HUES64 (cell line): ENCODE results near the gene NID2.

Experiments
- H3K27ac ChIP-seq: 2 replicates; pipeline ENCODE4 v1.7.0; 2013; ENCODE audit warnings: low read depth, low read length, inconsistent platforms
- H3K27me3 ChIP-seq: 2 replicates; pipeline ENCODE4 v1.6.1; 2013; ENCODE audit warnings: mild to moderate bottlenecking, low read length; ENCODE audit not compliant: insufficient read depth
- H3K36me3 ChIP-seq: 2 replicates; pipeline ENCODE4 v1.6.1; 2013; ENCODE audit warnings: mild to moderate bottlenecking, low read length; ENCODE audit not compliant: insufficient read depth
- H3K4me1 ChIP-seq: 2 replicates; pipeline ENCODE4 v1.6.1; 2013; ENCODE audit warnings: mild to moderate bottlenecking, low read length, moderate library complexity; ENCODE audit not compliant: insufficient read depth
- H3K4me3 ChIP-seq: 2 replicates; pipeline ENCODE4 v1.5.1; 2013; ENCODE audit warnings: mild to moderate bottlenecking, low read length, moderate library complexity
- H3K9ac ChIP-seq: 2 replicates; pipeline ENCODE4 v1.6.1; 2013; ENCODE audit warnings: mild to moderate bottlenecking, low read depth, low read length
- H3K9me3 ChIP-seq: 2 replicates; pipeline ENCODE4 v1.6.1; 2013; ENCODE audit warnings: low read depth, low read length; ENCODE audit not compliant: insufficient read depth
- WGBS: fragments of 150-250, 120-280 bp; methylation state at CpG from one replicate; pipeline ENCODE4 v1.1.7; 2013; ENCODE audit warnings: missing lambda C conversion rate; 5-methylcytosine and 5-hydroxymethylcytosine counted together

The NID2 gene

GRCh38 chr14:51972566-51972965 lies 96.3 kb downstream of the NID2 start:
- Histone ChIP-seq H3K4me3 (no peak overlapping the region), H3K9ac (no peak overlapping the region), H3K9me3 (no peaks in the 10 kb centered on the region), H3K4me1 (no peaks in the 10 kb centered on the region), H3K36me3 (no peaks in the 10 kb centered on the region), H3K27ac (no peak overlapping the region), H3K27me3 (no peaks in the 10 kb centered on the region)
- 94% methylated on average over 7 of the region's 7 CpGs for WGBS

DNA sequence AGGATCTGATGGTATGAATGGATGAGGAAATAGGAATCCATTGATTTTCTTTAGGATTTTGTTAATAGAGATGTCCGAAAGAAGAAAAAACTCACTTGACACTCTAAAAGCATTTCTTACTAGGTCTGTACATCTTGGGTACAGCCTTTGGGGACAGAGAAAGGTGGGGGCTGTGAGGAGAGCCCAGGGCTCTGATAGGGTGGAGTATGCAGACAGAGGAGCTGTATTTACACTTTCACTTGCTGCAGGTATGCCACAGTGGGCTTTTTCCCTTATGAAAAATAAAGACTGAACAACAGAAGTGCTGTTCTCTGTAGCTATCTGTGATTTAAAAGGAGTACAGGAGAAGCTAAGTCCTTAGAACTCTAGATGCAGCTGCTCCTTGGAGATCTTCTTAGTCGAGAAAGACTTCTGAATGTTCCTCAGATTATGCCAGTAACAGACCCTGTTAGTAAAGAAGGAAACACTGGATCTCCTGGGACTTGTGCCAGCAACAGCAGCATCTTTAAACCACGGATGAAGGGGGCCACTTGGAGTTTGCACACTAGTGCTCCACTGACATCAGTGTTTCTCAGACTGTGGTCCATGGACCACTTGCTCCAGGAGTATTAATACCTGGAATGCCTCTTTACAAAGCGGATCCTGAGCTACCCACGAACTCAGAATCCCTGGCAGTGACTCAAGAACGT lies 98.9 kb downstream of the NID2 start:
- Histone ChIP-seq H3K4me3 (no peak overlapping the region), H3K27ac (no peak overlapping the region), H3K4me1 (no peaks in the 10 kb centered on the region), H3K36me3 (no peaks in the 10 kb centered on the region), H3K9ac (no peak overlapping the region), H3K27me3 (no peaks in the 10 kb centered on the region), H3K9me3 (no peaks in the 10 kb centered on the region)
- 91% methylated on average over 5 of the region's 6 CpGs for WGBS

GRCh38 chr14:51967521-51967920 lies 101.3 kb downstream of the NID2 start:
- H3K9me3 ChIP-seq: no peaks in the 10 kb centered on the region
- peaks cover 5% of the 10 kb centered on the region; the same call in 1 of the 2 replicates for H3K4me1 ChIP-seq
- no peak overlapping the region for H3K9ac ChIP-seq
- no peaks in the 10 kb centered on the region for H3K27me3 ChIP-seq
- H3K36me3 ChIP-seq: no peaks in the 10 kb centered on the region
- H3K4me3 ChIP-seq: no peak overlapping the region
- WGBS: 100% methylated on average over 2 of the region's 2 CpGs
- no peak overlapping the region for H3K27ac ChIP-seq

GRCh38 chr14:51963286-51963685 lies 105.6 kb downstream of the NID2 start:
- H3K27me3 ChIP-seq: no peaks in the 10 kb centered on the region
- H3K9ac ChIP-seq: no peak overlapping the region
- 94% methylated on average over 4 of the region's 4 CpGs for WGBS
- no peak overlapping the region for H3K27ac ChIP-seq
- peaks cover 7% of the 10 kb centered on the region; the same call in 1 of the 2 replicates for H3K4me1 ChIP-seq
- no peaks in the 10 kb centered on the region for H3K36me3 ChIP-seq
- H3K4me3 ChIP-seq: no peak overlapping the region
- peaks cover 9% of the 10 kb centered on the region; the same call in 1 of the 2 replicates for H3K9me3 ChIP-seq

GRCh38 chr14:51962711-51963110 lies 106.1 kb downstream of the NID2 start:
- no peak overlapping the region for H3K9ac ChIP-seq
- no peak overlapping the region for H3K27ac ChIP-seq
- H3K4me3 ChIP-seq: no peak overlapping the region
- 81% methylated on average over 2 of the region's 3 CpGs for WGBS
- peaks cover 7% of the 10 kb centered on the region; the same call in 1 of the 2 replicates for H3K4me1 ChIP-seq
- no peaks in the 10 kb centered on the region for H3K36me3 ChIP-seq
- peaks cover 14% of the 10 kb centered on the region; the same call in 1 of the 2 replicates for H3K9me3 ChIP-seq
- no peaks in the 10 kb centered on the region for H3K27me3 ChIP-seq

DNA sequence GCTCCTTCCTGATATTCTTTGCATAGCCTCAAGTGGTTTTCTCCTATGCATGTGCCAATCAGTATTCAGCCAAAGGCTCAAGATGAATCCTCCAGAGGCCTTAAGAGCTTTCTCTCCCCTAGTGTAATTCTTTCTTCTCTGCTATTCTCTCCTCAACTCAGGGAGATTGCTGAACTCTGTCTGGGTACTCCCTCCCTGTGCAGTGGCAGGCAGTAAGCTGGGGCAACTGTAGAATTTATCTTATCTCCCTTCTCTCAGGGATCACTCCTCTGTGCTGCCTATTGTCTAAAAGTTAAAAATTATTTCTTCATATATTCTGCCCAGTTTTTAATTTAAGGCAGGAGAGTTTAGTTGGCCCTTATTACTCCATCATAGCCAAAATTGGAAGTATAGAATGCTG lies 108.0 kb downstream of the NID2 start:
- H3K27me3 ChIP-seq: no peaks in the 10 kb centered on the region
- H3K36me3 ChIP-seq: no peaks in the 10 kb centered on the region
- H3K9me3 ChIP-seq: peaks cover 14% of the 10 kb centered on the region; the same call in 1 of the 2 replicates
- H3K9ac ChIP-seq: no peak overlapping the region
- H3K4me1 ChIP-seq: peaks cover 7% of the 10 kb centered on the region; the same call in 1 of the 2 replicates
- no peak overlapping the region for H3K4me3 ChIP-seq
- H3K27ac ChIP-seq: no peak overlapping the region

GRCh38 chr14:51959928-51960327 lies 108.9 kb downstream of the NID2 start:
- Histone ChIP-seq H3K9ac (no peak overlapping the region), H3K4me3 (no peak overlapping the region)
- no CpG with 5 or more reads among the region's 1 CpG for WGBS

GRCh38 chr14:51957950-51958349 lies 110.9 kb downstream of the NID2 start:
- Histone ChIP-seq H3K36me3 (no peaks in the 10 kb centered on the region), H3K9ac (no peak overlapping the region), H3K4me1 (peaks cover 5% of the 10 kb centered on the region; the same call in 1 of the 2 replicates), H3K27ac (no peak overlapping the region), H3K4me3 (no peak overlapping the region), H3K9me3 (peaks cover 14% of the 10 kb centered on the region; the same call in 1 of the 2 replicates), H3K27me3 (no peaks in the 10 kb centered on the region)
- 90% methylated on average over 2 of the region's 2 CpGs for WGBS

More at GRCh38 chr14:51959928-51960327, 108.9 kb downstream of the NID2 start:
- Histone ChIP-seq H3K27ac (no peak overlapping the region), H3K9me3 (peaks cover 14% of the 10 kb centered on the region; the same call in 1 of the 2 replicates), H3K27me3 (no peaks in the 10 kb centered on the region), H3K4me1 (peaks cover 7% of the 10 kb centered on the region; the same call in 1 of the 2 replicates), H3K36me3 (no peaks in the 10 kb centered on the region)
